GM19463 (cell line): ENCODE results near the gene PROSER3.
"Not testable (repeated sequence)": the region's sequence is repeated elsewhere in the genome, so short reads cannot be mapped to it uniquely, and the experiment has no call there.

Experiments used
- ATAC-seq: cut with Tn5 transposase; IDR thresholded peaks from one replicate; pipeline ENCODE4 v1.9.1; 2021; ENCODE audit warnings: mild to moderate bottlenecking, moderate library complexity; ENCODE audit not compliant: unreplicated experiment

The PROSER3 gene

DNA sequence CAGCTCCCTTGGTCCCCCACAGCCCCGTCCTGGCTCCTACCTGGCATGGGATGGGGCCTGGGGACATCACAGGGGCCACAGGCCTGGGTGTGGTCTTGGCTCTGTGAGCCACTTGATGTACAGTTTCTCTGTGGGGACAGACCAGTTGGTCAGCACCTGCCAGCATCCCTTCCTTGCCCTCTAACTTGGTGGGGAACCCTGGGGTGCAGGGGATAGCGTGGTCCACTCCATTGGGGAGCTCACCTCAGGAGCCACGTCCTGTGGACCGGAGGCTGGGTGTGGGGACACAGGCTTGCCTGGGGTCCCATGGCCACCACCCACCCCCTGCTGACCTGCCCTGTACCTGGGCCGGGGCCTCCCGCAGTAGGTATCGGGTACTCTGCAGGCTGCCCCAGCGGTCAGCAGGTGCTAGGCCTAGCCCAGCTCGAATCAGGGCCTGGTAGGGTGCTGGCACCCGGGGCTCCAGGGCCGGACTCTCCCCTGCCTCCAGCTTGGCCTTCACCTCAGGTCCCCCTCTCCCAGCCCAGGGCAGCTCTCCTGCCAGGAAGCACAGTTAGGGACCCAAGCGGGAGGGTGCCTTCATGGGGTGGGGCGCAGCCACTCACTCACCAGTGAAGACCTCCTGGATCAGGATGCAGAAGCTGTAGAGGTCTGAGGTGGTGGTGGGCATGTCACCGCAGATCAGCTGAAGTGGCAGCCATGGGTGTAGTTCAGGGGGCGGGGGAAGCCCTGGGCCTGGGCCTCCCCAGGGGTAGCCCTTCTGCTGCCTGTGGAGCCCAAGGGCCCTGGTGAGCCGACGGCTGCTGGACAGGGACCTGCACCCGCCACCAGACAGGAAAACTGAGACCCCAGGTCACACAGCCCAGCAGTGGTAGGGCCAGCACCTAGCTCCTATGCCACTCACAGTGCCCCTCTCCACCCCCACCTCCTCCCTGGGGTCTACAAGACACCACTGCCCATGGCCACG lies 32.3 kb downstream of the PROSER3 start:
- no peak for ATAC-seq

DNA sequence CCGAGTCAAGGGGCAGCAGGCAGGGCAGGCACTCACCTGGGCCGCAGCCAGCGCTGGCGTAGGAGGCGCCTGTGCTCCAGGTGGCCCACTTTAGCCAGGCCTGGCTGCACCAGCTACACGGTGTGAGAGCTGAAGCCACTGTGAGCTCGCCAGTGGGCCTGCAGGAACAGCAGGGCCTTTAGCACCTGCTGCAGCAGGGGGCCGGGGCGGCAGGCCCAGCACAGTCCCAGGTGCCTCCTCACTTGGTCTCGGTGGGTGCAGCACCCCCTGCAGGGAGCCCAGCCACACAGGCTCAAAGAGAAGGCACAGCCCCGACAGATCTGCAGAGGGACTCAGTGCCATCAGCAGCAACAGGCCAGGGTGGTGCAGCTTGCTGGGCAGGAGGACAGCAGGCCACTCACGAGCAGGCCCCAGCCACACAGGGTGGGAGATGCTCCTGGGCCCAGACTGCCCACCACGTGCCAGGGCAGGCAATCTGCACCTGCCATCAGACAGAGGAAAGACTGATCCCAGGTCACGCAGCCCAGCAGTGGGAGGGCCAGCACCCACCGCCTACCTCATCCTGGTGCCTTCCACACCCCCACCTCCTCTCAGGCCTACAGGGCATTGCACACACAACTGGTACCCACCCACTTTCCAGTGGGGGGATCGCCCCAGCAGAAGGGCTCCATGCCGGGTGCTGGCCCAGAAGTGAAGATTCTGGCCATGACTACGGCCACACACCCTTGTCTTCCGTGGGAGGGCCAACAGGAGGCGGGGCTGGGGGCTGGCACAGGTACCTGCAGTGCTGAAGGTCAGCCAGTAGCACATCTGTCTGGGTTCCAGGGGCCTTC lies 33.2 kb downstream of the PROSER3 start:
- no peak for ATAC-seq

DNA sequence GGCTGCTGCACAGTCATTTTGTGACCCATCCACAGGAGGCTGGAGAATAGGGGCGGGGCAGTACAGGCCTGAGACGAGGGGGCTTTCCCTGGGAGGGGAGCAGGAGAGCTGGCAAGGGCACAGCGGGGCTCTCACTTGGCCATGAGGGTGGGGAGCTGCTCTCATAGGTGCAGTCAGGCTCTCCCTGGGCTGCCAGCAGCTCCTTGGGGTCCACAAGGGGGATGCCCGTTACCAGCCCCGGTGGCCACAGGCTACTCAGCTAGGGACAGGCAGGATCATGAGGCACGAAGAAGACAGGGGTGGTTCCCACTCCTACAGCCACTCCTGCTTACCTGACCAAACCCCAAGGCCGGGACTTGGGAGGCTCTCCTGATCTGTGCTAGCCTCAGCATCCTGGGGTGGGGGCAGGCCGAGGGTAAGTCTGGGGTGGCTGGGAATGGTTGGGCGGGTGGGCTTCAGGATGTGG lies 33.9 kb downstream of the PROSER3 start:
- no peak for ATAC-seq

DNA sequence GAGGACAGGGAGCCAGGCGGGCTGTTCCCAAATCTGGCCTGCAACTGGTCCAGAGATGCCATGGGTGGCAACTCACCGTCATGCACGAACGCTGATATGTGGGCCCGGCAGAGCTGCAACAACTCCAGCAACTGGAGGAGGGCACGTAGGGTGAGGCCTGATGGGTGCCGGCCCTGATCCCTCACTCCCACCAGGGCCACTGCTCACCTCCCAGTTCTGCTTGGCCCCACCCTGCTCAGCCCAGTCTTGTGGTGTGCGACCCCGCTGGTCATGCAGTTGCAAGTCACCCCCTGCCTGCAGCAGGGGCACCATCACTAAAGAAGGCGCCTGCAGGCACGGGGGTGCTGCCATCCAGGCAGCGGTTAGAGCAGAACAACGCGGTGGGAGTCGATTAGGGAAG lies 34.3 kb downstream of the PROSER3 start:
- no peak for ATAC-seq

DNA sequence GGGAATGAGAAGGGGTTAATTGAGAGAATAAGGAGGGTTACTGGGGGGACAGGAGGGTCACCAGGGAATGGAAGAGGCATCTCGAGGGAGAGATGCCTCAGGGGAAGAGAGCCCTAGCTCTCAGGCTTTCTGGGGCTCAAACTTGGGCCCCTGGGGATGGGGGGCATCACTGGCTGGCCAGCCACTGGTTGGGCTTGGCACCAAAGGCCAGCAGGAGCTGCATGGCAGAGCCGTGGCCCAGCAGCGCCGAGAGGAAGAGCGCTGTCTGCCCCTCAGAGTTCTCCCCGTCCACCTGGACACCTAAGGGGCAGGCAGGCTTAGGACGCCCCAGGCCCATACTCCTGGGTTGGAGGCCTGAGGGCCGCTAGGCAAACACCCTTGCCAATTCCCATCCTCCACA lies 34.9 kb downstream of the PROSER3 start:
- no peak for ATAC-seq

DNA sequence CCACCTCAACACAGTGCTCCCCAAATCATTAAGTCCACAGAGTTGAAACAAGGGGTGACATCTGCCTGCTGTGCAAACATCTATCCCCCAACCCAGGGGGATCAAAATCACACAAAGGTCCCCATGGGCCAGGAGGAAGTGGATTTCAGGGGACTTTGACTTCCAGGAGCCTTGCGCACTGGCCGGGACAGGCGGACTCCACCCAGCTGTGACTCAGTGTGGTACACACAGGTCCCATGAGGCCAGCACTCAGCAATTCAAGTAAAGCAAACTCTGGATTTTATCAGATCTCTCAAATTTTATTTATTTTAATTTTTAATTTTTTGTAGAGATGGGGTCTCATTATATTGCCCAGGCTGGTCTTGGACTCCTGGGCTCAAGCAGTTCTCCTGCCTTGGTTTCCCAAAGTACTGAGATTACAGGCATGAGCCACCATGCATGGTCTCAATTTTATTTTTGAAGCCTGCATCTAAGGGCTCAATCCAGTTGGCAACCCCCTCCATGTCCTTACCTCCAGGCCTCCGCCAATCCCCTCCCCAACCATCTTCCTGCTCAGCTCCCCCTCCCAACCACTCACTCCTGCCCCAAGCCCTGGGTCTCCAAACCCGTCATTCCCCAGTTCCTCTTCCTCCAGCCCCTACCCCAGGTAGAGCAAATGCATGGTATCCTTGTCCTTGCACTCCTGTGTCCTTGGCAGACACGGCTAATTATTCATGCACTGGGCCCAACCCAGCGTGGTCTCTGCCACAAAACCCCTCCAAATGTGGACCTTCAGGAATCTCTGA lies 35.6 kb downstream of the PROSER3 start:
- no peak for ATAC-seq

DNA sequence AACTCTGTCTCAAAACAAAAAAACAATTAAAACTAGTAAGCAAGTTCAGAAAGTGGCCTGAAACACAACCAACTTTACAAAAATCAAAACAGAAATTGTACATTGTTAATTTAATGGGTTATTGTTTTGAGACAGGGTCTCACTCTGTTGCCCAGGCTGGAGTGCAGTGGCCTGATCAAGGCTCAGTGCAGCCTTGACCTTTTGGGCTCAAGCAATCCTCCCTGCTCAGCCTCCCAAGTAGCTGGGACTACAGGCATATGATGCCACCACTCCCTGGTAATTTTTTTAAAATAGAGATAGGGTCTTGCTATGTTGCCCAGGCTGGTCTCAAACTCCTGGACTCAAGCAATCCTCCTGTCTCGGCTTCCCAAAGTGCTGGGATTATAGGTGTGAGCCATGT lies 37.6 kb downstream of the PROSER3 start:
- ATAC-seq = not testable (repeated sequence)

DNA sequence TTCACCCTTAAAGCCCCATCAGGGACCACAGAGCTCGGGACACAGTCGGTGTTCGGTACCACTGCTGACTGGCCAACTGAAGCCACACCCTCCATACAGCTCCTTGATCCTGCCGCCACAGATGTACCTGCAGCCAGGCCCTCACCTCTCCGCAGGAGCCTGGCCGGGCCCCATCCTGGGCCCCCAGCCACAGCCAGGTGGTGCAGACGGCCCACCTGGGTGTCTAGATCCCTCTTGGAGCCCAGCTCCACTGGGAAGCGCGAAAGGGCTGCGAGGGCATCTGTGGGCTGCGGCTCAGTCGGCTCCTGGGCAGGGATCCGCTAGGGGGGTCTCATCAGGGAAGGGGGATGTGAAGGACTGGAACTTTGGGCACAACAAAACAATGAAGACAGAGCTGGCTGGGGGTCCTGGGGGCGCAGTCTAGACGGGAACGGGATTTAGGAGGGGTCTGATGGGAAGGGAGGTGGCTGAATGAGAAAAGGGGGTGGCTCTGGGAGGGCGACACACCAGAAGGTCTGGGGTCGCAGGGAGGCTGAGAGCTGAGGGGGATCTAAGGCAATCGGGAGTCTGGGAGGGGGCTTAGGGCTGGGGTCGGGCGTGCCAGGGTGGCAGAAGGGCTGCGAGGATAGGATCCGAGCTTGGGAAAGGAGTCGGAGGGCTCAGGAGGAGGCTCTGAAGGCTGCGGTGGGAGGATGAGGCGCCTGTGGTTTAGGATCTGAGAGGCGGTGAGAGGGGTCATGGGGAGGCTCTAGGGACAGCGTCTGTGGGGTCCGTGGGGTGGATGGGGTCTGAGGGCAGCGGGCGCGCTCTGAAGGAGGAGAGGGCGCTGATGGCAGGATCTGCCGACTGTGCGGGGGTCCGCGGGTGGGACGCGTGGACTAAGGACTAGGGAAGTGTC lies 38.9 kb downstream of the PROSER3 start:
- no peak for ATAC-seq

DNA sequence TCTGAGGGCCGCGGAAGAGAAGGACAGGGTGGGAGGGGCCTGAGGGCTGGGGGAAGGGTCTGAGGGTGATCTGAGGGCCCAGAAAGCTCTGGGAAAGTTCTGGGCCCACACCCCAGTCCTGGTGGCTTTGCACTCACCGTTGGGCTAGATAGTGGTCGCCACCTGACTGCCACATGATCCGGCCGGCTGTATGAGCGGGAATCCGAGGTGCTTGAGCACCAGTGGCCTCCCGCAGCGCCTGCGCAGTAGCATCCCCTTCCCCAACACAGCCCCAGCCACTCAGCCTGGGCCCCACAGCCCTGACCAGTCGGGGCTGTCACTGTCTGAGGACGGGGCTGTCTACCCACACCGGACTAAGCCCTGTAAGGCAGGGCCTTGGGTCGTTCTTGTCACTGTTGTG lies 39.7 kb downstream of the PROSER3 start:
- no peak for ATAC-seq

DNA sequence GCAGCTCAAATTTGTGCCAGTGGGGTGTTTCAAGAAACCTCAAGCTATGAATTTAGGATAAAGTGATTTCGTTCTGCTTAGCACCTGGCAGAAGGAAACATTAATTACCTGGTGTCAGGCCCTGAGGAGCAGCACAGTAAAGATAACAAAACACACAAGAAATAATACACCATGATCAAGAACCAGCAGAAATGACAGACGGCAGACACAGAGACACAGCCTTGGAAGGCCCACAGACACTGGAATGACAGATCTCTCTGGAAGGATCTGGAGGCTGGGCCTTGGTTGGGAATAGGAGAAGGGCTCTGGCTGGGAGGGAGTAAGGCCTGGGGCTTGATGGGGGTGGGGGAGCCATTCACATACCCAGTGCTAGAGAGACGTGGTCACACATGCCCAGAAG lies 43.9 kb downstream of the PROSER3 start:
- no peak for ATAC-seq

DNA sequence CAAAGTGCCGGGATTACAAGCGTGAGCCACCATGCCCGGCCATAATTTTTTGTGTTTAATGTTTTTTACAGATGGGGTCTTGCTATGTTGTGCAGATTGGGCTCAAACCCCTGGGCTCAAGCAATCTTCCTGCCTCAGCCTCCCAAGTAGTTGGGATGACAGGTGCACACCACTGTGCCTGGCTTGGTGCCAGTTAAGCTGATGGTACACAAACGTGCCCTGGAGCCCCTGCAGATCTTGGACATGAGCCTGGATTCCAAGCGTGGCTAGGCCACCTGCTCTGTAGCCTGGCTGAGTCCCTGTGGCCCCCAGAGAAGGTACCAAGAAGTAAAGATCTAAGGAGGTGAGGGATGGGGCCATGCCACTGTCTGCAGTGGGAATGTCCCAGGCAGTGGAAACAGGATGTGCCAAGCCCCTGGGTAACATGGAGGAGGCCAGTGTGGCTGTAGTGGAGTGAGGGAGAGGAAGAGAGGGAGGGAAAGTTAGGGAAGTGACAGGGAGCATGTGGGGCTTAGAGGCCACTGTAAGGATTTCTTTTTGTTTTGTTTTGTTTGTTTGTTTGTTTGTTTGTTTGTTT lies 47.6 kb downstream of the PROSER3 start:
- no peak for ATAC-seq

DNA sequence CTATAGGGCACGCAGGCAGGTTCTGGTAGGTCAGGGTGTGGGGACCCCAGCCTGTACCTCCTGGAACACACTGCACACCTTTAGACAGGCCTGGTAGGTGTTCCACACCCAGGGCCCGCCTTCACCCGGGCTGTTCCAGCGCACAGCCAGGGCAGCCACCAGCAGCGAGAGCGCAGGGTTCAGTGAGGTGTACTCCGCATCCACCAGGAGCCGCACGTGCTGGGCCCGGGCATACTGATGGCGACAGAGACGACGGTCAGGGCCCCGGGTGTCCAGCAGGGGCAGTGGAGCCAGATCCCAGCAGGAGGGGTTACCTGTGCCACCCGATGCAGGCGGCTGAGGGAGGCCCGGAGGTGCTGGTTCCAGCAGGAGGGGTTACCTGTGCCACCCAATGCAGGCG lies 48.6 kb downstream of the PROSER3 start:
- no peak for ATAC-seq

DNA sequence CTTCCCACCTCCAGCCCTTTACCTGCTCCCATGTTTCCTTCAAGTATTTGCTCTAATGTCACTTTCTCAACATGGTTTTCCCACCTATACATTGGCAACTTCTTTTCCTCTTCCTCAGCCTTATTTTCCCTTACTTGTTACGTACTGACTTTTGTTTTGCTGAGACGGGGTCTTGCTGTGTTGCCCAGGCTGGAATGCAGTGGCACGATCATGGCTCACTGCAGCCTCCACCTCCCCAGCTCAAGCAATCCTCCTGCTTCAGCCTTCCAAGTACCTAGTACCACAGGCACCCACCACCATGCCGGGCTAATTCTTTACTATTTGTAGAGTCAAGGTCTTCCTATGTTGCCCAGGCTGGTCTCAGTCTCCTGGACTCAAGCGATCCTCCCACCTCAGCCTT lies 49.7 kb downstream of the PROSER3 start:
- no peak for ATAC-seq

DNA sequence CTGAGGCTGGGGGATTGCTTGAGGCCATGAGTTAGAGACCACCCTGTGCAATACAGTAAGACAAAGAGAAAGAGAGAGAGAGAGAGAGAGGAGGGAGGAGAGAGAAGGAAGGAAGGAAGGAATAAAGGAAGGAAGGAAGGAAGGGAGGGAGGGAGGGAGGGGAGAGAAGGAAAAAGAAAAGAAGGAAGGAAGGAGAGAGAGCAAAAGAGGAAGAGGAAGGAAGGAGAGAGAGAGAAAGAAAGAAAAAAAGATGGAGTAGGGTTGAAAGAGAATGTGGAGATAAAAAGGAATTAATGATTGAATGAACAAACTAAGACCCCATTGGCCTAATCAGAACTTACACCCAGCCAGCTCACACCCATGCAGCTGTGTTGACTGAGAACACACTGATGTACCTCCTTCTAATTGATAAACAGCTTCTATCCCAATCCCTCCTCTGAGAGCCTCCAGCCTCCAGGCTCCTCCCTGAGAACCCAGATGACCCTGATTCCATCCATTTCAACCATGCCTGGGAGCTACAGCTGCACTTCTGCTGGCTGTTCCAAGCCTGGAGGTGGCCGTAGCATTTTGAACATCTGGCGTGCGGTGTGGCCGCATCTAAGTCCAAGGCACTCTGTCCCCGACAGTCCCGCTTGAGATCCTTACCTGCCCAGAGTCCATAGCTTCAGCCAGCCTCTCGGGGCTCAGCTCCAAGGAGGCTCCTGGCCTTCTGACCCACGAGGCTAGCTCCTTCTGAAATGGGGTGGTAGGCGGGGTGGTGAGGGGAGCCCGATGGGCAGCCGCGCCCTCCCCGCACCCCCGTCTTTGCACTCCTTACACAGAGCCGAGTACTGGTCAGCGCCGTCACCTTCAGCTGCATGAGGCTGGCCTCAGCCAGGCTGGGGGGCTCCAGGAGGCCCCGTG lies 53.6 kb downstream of the PROSER3 start:
- no peak for ATAC-seq

DNA sequence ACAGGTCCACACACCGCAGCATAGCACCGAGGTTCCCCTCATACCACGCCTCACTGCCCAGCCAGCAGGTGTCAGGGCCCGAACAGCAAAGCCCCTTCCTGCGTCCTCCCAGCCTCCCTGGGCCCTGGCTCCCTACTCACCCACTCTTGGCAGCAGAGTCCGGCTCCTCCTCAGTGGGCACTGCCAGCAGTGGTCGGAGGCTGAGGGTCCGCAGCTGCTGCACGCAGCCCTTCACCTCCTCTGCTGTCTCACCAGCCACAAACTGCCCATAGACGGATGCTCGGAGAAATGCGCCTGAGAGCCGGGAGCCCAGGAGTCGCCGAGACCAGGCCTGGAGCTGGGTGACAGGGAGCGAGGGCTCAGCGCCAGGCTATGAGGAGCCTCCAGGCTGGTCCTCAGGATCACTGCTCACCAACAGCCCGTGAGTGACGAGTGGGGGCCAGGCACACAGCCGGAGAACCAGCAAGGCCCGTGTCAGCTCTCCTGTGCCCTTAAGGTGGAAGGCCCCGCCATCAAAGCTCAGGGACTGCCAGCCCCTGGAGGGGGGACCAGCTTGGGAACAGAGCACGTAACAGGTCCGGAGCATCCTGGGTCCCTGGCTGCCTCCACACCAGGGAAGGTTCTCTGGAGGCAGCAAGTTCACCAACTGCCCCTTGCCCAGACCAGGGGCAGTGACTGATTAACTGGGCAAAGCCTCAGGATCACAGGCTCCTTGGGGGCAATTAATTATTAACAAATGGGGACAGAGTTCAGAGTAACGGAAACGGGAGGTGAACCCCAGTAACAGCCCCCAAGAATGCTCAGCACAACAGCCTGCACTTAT lies 54.5 kb downstream of the PROSER3 start, which contains the start of gene PRODH2:
Gene PRODH2, minus strand, starts transcription at position 626 of the 823 bp plus-strand sequence. Its CDS starts 40 bp downstream, at position 586.
- no peak for ATAC-seq

DNA sequence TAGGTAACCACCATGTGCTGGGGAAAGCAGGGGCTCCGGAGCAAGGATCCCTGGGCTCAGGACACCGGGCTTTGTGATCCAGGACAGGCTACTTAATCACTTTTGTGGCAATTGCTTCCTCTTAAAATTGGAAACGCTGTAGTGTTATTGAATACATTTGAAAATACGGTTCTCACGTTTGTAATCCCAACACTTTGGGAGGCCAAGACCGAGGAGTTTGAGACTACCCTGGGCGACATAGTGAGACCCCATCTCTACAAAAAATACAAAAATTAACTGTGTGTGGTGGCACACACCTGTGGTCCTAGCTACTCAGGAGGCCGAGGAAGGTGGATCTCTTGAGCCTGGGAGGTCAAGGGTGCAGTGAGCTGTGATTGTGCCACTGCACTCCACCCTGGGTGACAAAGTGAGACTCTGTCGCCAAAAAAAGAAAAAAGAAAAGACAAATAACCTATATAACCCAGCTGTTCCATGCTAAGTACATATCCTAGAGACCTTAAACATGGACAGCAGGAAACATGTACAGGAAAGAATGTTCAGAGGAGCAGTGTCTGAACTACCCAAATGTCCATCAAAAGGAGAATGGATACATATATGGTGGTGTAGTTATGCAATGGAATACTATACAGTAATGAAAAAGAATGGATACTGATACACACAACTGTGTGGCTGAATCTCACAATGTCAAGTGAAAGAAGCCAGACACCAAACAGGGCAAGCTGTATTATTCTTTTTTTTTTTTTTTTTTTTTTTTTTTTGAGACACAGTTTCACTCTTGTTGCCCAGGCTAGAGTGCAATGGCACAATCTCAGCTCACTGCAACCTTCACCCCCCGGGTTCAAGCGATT lies 55.3 kb downstream of the PROSER3 start:
- no peak for ATAC-seq

DNA sequence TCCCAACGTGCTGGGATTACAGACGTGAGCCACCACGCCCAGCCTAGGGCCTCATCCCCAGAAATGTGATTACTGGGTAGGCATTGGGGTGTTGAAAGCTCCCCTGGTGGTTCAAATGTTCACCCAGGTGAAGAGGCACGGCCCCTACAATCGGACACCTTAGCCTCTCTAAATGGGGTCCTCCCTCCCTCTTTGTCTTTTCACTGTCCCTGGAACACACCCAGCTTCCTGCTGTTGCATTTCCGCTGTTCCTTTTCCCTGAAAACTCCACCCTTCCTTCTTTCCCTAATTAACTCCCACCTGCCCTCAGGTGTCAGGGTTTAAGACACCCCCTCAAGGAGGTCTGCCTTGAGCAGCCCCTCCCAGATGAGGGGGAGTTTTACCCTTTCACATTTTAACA lies 58.3 kb downstream of the PROSER3 start:
- ATAC-seq = no peak
